Heart right ventricle (tissue), 16 donors: ENCODE data around the gene AP2A2. TPM values are rescaled to one million over a fixed set of nuclear protein-coding genes. Genes with fewer than 3 reads are reported as not detected.

Experiments
- ATAC-seq, 8 donors: fragments of 200-7000 bp; cut with Tn5 transposase; one replicate each; pipeline ENCODE4 v1.9.1; 2020; ENCODE audit warnings: mild to moderate bottlenecking in 8 of 8, moderate library complexity in 8 of 8, moderate number of reproducible peaks in 1 of 8
- DNase-seq, 2 donors: peaks; one replicate each; pipeline ENCODE4 v3.0.0-alpha.2; 2020
- H3K27ac ChIP-seq, 10 donors: fragments of 200-600 bp; sonication (generic) in 2 of 10; one replicate each; pipeline versions ENCODE4 v1.5.0 to v1.8.0; 2020 to 2022; ENCODE audit warnings: mild to moderate bottlenecking in 3 of 10
- H3K27me3 ChIP-seq, 7 donors: fragments of 200-600 bp; one replicate each; pipeline ENCODE4 v1.8.0; 2021 to 2022; ENCODE audit warnings: mild to moderate bottlenecking in 2 of 7
- H3K36me3 ChIP-seq, 9 donors: fragments of 200-600 bp; sonication (generic) in 1 of 9; one replicate each; pipeline versions ENCODE4 v1.5.0 to v1.8.0; 2020 to 2022; ENCODE audit warnings: mild to moderate bottlenecking in 2 of 9
- H3K4me1 ChIP-seq, 9 donors: fragments of 200-600 bp; sonication (generic) in 1 of 9; one replicate each; pipeline versions ENCODE4 v1.5.0 to v1.8.0; 2020 to 2022; ENCODE audit warnings: mild to moderate bottlenecking in 4 of 9
- H3K4me3 ChIP-seq, 10 donors: fragments of 200-600 bp; sonication (generic) in 2 of 10; one replicate each; pipeline versions ENCODE4 v1.5.0 to v1.8.0; 2020 to 2022; ENCODE audit warnings: mild to moderate bottlenecking in 7 of 10, moderate library complexity in 2 of 10
- H3K9me3 ChIP-seq, 11 donors: fragments of 200-600 bp in 10 of 11; sonication (generic) in 2 of 11; one replicate each; pipeline versions ENCODE4 v1.5.0 to v1.8.0; 2013 to 2022; ENCODE audit warnings: mild to moderate bottlenecking in 2 of 11, control low read depth in 1 of 11, moderate library complexity in 1 of 11
- WGBS, 2 donors: extraction: QIAGEN DNeasy Blood & Tissue Kit; methylation state at CpG; one replicate each; pipeline ENCODE4 v1.1.7; 2013; ENCODE audit warnings: inconsistent platforms in 1 of 2; 5-methylcytosine and 5-hydroxymethylcytosine counted together
- intact Hi-C, 10 donors: fragments of 100-400 bp; cut with DNase I; formaldehyde crosslinking; loops; one replicate each; pipeline versions ENCODE4 v1.11.1 to v1.14.2; 2022
- polyA plus RNA-seq, 2 donors: library from polyadenylated mRNA; stranded (reverse); fragments of 200-250 nt; gene quantifications; one replicate each; pipeline ENCODE4 v1.2.3, GENCODE V29; 2013
- total RNA-seq, 10 donors: library from RNA; stranded (reverse); fragmentation: NEBNext Ultra II Directional in 3 of 10; extraction: Animal tissue kit (Norgen Biotek cat#: 25700) in 3 of 10; gene quantifications; one replicate each; pipeline versions ENCODE4 v1.2.1 to v1.2.4, GENCODE V29; 2021 to 2023
- TF ChIP-seq, protein P1 (sequence below), 9 donors: fragments of 200-600 bp; sonication (generic) in 2 of 9; IDR thresholded peaks; one replicate each; pipeline versions ENCODE4 v1.5.0 to v1.8.0; 2021 to 2022; ENCODE audit warnings: antibody characterized with exemption in 9 of 9, mild to moderate bottlenecking in 5 of 9, moderate library complexity in 1 of 9
- donor health status: Arrhythmogenic right ventricular cardiomyopathy.
- donor health status: ischemic (EF 13 %, LVEDD 7.1; RV severe dilation, severe dysfunction).
- donor health status: healthy with polysubstance abuse.
- donor health status: DM: no; HTN: yes; CAD: no.
- donor health status: DM: no; HTN: no; CAD: no.
- donor health status: ischemic (EF 25% LVEDD 6.9; RV normal size, moderate dysfunction).
- donor health status: ischemic (EF 25% LVEDD 5.7; RV mildly dilated, moderate dysfunction).
- donor health status: healthy.
- donor health status: DM: yes; HTN: yes; CAD: no.
- donor health status: Ischemic cardiomyopathy.
- donor health status: ischemic (EF 35%, LVEDD 5.7; RV mildly dilated, moderate dysfunction).
- donor health status: nonischemic (EF 11% LVEDD 7.7; RV severe dilation, severe dysfunction).
- donor health status: DM: yes; HTN: yes; CAD: no.
- donor health status: PGD.
- donor health status: ischemic (EF 29% LVEDD 5.4; RV normal size, mild dysfunction).
- donor health status: nonischemic (EF 23%, LVEDD 6.1; RV moderate dilation, normal function).

The AP2A2 gene
- total and polyA plus RNA-seq, 12 donors = 24.3 to 58.4 (median 37.4) TPM

DNA sequence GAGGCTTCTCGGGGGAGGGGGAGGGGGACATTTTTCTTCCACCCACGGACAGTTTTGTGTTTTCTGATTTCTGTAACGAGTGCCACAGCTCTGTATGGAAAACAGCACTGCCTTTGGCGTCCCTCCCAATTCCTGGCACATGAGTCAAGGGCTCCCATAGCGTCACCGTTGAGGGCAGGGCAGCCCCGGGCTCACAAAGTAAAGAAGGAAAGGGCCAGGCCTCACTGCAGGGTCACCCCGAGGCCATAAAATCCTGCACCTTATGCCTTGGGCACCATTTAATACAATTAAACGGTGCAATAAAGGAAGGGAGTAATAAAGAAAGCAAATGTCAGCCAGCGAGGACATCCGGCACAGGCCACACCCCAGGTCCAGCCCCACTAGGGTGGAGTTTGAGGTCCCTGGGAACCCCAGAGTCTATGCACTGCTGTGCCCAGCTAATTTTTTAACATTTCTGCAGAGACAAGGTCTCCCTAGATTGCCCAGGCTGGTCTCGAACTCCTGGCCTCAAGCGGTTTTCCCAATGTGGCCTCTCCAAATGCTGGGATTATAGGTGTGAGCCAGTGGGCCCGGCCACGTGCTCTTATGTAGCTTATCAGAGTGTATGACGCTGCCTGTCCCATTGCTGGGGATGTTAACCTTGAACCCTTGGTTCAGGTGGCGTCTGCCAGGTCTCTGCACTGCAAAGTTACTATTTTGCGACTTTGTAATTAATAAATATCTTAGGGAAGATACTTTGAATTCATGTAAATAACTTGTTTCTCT is 135.4 kb downstream of the AP2A2 start:
- H3K4me3 ChIP-seq = no peak overlapping the region
- 69 to 72% methylated on average over 18 of the region's 18 CpGs for WGBS, 2 donors
- H3K4me1 ChIP-seq = peaks cover 0 to 13% (median 8%) of the 10 kb centered on the region in 9 donors
- H3K9me3 ChIP-seq = peaks cover 0 to 26% (median 0%) of the 10 kb centered on the region in 11 donors
- peaks cover 0 to 14% (median 2%) of the 10 kb centered on the region in 7 donors for H3K27me3 ChIP-seq
- ATAC-seq (peak in 6 of 8 donors; percentile 43 to 76 (median 68)), DNase-seq (peak; percentile 15 to 23)
- peak overlapping the region in 2 of 10 donors; percentile 2 to 10 for H3K27ac ChIP-seq
- no peaks in the 10 kb centered on the region for H3K36me3 ChIP-seq
- intact Hi-C loops = no loop called here
- TF ChIP-seq, protein P1, sequence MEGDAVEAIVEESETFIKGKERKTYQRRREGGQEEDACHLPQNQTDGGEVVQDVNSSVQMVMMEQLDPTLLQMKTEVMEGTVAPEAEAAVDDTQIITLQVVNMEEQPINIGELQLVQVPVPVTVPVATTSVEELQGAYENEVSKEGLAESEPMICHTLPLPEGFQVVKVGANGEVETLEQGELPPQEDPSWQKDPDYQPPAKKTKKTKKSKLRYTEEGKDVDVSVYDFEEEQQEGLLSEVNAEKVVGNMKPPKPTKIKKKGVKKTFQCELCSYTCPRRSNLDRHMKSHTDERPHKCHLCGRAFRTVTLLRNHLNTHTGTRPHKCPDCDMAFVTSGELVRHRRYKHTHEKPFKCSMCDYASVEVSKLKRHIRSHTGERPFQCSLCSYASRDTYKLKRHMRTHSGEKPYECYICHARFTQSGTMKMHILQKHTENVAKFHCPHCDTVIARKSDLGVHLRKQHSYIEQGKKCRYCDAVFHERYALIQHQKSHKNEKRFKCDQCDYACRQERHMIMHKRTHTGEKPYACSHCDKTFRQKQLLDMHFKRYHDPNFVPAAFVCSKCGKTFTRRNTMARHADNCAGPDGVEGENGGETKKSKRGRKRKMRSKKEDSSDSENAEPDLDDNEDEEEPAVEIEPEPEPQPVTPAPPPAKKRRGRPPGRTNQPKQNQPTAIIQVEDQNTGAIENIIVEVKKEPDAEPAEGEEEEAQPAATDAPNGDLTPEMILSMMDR (IDR thresholded peaks at IDR 0.05) = no peak

Other genes starting within 250 kb of the AP2A2 start
- 10 to 100 TPM; 11.0 to 25.7 (median 15.5) TPM for gene DEAF1, start 230.6 kb upstream of the AP2A2 start, total RNA-seq
- gene DEAF1, start 230.6 kb upstream of the AP2A2 start, polyA plus RNA-seq = 10 to 100 TPM; 18.3 to 39.9 TPM
- gene TMEM80, start 230.1 kb upstream of the AP2A2 start, total RNA-seq = 10 to 100 TPM; 10.6 to 24.2 (median 14.5) TPM
- gene TMEM80, start 230.1 kb upstream of the AP2A2 start, polyA plus RNA-seq = 10 to 100 TPM; 10.1 to 21.4 TPM
- 1 to 10 TPM; 1.2 to 6.7 (median 2.3) TPM for gene EPS8L2, start 219.6 kb upstream of the AP2A2 start, total RNA-seq
- gene EPS8L2, start 219.6 kb upstream of the AP2A2 start, polyA plus RNA-seq = 1 to 10 TPM; 3.4 to 3.9 TPM
- gene TALDO1, start 178.4 kb upstream of the AP2A2 start, total RNA-seq = 100 to 1,000 TPM in 5 of 10 donors, 10 to 100 TPM in 5; 76.2 to 115 (median 96.3) TPM
- 100 to 1,000 TPM in 1 of 2 donors, 10 to 100 TPM in 1; 55.3 to 124 TPM for gene TALDO1, start 178.4 kb upstream of the AP2A2 start, polyA plus RNA-seq
- gene GATD1, start 148.4 kb upstream of the AP2A2 start, total RNA-seq = 10 to 100 TPM; 20.6 to 29.4 (median 26.0) TPM
- 10 to 100 TPM; 15.0 to 32.4 TPM for gene GATD1, start 148.4 kb upstream of the AP2A2 start, polyA plus RNA-seq
- under 1 TPM in 9 of 10 donors, not detected in 1; 0.22 to 0.80 (median 0.38) TPM for gene CEND1, start 135.8 kb upstream of the AP2A2 start, total RNA-seq
- gene CEND1, start 135.8 kb upstream of the AP2A2 start, polyA plus RNA-seq = under 1 TPM; 0.75 to 0.80 TPM
- 1 to 10 TPM; 2.2 to 8.6 (median 4.0) TPM for gene SLC25A22, start 127.6 kb upstream of the AP2A2 start, total RNA-seq
- gene SLC25A22, start 127.6 kb upstream of the AP2A2 start, polyA plus RNA-seq = 10 to 100 TPM in 1 of 2 donors, 1 to 10 TPM in 1; 3.0 to 11.1 TPM
- gene PIDD1, start 120.6 kb upstream of the AP2A2 start, total RNA-seq = 10 to 100 TPM in 3 of 10 donors, 1 to 10 TPM in 7; 5.2 to 13.9 (median 6.9) TPM
- 10 to 100 TPM in 1 of 2 donors, 1 to 10 TPM in 1; 6.3 to 32.4 TPM for gene PIDD1, start 120.6 kb upstream of the AP2A2 start, polyA plus RNA-seq
- 1,000 to 10,000 TPM in 3 of 10 donors, 100 to 1,000 TPM in 7; 765 to 1,177 (median 850) TPM for gene RPLP2, start 115.9 kb upstream of the AP2A2 start, total RNA-seq
- 1,000 to 10,000 TPM; 1,402 to 1,699 TPM for gene RPLP2, start 115.9 kb upstream of the AP2A2 start, polyA plus RNA-seq
- gene PNPLA2, start 107.0 kb upstream of the AP2A2 start, total RNA-seq = 100 to 1,000 TPM; 183 to 359 (median 251) TPM
- gene PNPLA2, start 107.0 kb upstream of the AP2A2 start, polyA plus RNA-seq = 100 to 1,000 TPM; 114 to 148 TPM
- gene CRACR2B, start 98.0 kb upstream of the AP2A2 start, total RNA-seq = 10 to 100 TPM; 11.4 to 23.0 (median 17.0) TPM
- gene CRACR2B, start 98.0 kb upstream of the AP2A2 start, polyA plus RNA-seq = 10 to 100 TPM; 11.5 to 72.3 TPM
- gene CD151, start 92.9 kb upstream of the AP2A2 start, total RNA-seq = 100 to 1,000 TPM; 286 to 668 (median 466) TPM
- gene CD151, start 92.9 kb upstream of the AP2A2 start, polyA plus RNA-seq = 100 to 1,000 TPM; 444 to 684 TPM
- 100 to 1,000 TPM; 194 to 279 (median 234) TPM for gene POLR2L, start 83.3 kb upstream of the AP2A2 start, total RNA-seq
- 100 to 1,000 TPM; 148 to 279 TPM for gene POLR2L, start 83.3 kb upstream of the AP2A2 start, polyA plus RNA-seq
- gene TSPAN4, start 83.0 kb upstream of the AP2A2 start, total RNA-seq = 10 to 100 TPM; 22.2 to 46.4 (median 26.9) TPM
- gene TSPAN4, start 83.0 kb upstream of the AP2A2 start, polyA plus RNA-seq = 10 to 100 TPM; 44.4 to 66.5 TPM
- gene CHID1, start 15.1 kb upstream of the AP2A2 start, total RNA-seq = 10 to 100 TPM; 47.9 to 75.2 (median 62.4) TPM
- 10 to 100 TPM; 40.1 to 53.5 TPM for gene CHID1, start 15.1 kb upstream of the AP2A2 start, polyA plus RNA-seq
- not detected for gene MUC6, start 110.8 kb downstream of the AP2A2 start, total RNA-seq
- under 1 TPM; 0.01 to 0.07 TPM for gene MUC6, start 110.8 kb downstream of the AP2A2 start, polyA plus RNA-seq
- under 1 TPM in 1 of 10 donors, not detected in 9; 0.03 TPM for gene MUC2, start 149.0 kb downstream of the AP2A2 start, total RNA-seq
- gene MUC2, start 149.0 kb downstream of the AP2A2 start, polyA plus RNA-seq = not detected
- not detected for gene MUC5AC, start 232.1 kb downstream of the AP2A2 start, total RNA-seq
- not detected for gene MUC5AC, start 232.1 kb downstream of the AP2A2 start, polyA plus RNA-seq